ENCODE data around the gene FILIP1. TPM values are rescaled to one million over a fixed set of nuclear protein-coding genes. Genes with fewer than 3 reads are reported as not detected.

The FILIP1 gene
- polyA plus RNA-seq, 3 donors = 2.5 to 3.6 (median 2.9) TPM

DNA sequence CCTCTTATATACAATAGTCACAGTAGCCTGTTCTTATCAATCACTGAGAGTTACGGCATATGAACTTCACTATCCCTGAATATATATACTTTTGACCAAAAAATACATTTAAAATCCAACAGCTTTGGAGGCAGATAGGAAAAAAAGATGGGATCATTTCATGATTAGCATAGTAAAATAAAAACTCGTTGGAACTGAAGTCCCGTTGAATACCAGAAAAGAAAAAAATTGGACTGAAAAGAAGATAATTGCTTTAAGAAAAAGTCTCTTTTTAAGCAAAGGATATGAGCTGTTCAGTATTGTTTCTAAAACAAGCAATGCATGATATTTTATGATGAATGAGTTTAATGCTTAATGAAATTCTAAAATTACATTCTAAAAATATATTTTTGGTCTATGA is 4.4 kb upstream of the FILIP1 start:
- DNase-seq (ENCODE audit: low read depth in 3 of 3, low spot score in 2 of 3) = no peak

DNA sequence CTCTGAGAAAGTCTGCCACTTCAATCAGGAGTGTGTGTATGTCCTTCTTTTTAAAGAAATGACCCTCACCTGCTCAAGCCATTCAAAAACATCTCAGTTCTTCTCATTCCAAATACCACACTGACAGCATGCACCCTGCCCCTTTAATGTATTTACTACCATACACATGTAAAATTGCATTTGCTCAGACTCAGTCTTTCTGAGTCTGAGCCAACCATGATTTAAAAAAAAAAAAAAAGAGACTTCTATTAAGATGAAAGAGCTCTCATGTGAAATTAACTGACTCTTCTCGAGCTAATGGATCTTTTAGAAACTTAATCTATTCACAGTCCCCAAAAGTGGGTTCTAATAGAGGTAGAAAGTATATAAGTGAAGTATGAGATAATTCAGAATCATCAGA is 1.4 kb upstream of the FILIP1 start:
- DNase-seq (ENCODE audit: low read depth in 3 of 3, low spot score in 2 of 3) = no peak

DNA sequence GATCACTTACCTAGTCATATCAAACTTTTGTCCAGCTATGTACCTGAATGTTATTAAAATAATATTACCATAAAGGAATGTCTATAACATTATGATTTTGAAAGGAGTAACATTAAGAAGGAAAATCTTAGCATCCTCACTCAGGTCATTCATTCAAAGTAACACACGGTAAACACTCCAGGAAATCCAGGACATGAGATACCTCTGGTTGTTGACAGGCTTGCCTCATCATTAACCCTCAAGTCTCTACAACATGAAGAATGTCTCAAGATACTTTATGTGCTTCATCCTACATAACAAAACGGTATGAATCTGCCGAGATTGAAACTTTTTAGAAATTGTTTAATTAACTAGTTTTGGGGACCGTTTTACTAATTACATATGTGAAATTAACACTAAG is 690 bp upstream of the FILIP1 start:
- DNase-seq (ENCODE audit: low read depth in 3 of 3, low spot score in 2 of 3) = no peak

DNA sequence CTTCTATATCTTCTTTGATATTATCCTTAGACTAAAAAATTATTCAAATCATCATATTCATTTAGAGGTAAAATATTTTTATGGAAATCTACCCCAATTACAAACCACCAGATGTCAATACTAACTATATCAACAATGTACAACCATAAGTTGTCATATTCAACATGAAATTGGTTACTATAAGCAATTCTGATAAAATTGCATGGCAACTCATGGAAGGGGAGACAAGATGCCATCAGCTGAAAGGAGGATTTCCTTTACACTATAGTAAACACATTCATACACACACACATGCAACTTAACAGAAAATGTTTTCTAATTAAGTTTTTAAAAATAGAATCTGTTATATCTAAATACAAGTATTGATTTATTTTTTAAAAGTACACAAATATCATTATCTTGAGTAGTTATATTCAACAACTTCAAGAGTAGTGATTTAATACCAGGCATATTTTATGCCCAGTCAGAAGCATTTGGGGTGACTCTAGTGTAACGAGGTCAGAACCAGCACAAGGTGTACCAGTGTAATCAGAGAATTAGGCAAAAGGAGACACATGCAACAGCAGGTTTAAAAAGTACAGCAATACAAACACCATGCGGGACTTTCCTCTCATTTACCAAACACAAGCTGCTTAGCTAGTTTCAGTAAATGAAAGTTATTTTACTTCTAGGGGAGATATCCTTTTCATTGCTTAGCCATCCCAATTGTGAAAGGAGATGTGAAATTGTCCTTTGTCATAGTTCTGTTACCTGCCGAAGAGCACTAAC is 1.0 kb downstream of the FILIP1 start:
- DNase-seq (ENCODE audit: low read depth in 3 of 3, low spot score in 2 of 3) = no peak

DNA sequence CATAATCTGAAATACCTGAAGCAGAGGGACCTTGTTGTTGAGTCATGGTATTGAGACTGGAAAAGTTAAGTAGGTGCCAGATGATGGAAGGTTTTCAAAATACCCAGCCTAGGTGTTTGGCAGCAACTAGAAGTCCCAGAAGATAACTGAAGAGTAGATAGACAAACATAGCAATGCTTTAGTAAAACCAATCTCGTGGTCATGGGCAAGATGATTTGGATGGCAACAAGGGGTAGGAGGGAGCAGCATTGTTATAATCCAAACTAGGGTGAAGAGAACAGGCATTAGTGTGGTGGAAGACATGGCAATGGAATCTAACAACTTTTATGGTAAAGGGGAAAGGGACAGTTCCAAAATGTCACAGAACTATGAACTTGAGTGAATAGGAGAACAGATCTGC is 2.3 kb downstream of the FILIP1 start:
- DNase-seq (ENCODE audit: low read depth in 3 of 3, low spot score in 2 of 3) = no peak

DNA sequence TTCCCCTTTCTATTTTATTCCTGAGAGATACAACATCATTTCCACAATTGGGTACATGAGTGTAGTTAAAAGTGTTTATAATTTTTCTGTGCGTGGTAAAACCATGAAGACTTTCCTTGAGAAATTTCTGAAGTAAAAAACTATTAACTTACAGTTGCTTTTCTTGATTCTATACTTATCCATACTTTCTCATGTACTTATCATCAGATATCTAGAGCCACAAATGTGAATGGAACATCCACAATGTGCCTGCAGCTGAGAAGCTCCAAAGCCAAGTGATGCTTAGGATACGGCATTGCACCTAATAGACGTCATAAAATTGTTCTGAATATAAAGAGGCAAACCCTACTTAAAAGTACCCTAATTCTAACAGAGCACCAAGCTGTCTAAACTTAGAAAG is 2.9 kb downstream of the FILIP1 start:
- DNase-seq (ENCODE audit: low read depth in 3 of 3, low spot score in 2 of 3) = no peak

DNA sequence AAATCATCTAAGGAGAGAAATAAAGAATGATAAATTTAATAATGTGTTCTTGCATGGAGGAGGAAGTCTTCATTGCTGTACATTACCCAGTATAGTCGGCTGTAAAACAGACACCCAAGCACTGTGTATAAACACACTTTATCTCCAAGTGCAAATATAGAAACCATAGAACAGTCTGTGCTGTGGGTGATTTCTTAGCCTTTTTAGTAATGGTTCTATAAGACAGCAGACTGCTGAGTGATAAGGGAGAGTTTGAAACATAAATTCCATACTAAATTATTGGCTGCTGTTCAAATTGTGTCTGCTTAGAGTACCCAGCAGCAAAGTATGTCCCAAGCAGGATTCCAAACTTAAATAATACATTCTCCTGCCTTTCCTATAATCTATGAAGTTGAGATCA is 4.6 kb downstream of the FILIP1 start:
- DNase-seq (ENCODE audit: low read depth in 3 of 3, low spot score in 2 of 3) = no peak

DNA sequence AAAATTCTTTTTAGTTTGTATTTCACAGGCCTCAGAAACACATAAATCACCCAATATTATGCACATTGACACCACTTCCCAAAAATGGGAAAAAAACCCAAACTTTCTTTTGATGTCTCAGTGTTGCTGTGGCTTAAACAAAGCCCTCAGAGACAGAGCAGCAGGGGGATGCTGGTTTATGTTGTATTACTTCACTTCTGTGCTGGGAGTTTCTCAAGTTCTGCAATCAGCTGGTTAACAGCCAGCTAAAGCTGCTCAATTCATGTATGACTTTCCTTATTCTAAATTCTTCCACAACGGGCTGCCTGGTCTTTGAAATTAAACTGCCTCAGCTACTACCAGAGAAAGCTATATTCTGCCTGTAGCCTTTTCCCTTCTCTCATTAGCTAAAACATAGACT is 5.6 kb downstream of the FILIP1 start:
- no peak for DNase-seq (ENCODE audit: low read depth in 3 of 3, low spot score in 2 of 3)

DNA sequence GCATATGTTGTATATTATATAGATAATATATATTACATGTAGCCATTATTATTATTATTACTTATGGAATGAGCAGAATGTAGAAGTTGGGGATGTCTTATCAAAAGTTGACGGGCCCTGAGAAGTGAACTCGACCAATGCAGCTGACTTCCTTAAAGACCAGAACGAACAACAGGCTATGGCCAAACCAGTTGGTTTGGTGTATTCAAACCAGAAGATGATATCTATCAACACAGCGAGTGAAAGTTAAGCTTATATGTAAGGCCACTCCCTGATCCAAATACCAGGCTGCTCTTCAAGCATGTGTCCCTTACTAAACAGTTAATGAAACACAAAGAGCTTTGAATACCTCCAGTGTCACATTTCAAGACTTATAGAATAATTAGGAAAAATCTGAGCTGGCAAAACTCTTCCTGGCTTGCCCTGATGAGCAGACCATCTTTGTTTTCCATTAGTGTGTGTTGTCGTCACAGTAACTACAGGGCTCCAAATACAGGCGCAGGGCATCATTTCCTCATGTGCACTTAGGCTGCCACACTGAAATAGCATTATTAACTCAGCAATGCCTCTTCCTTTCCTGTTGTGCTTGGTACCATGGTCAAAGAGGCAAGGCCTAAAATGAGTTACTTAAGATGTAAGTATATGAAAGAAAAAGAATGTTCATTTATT is 6.6 kb downstream of the FILIP1 start:
- no peak for DNase-seq (ENCODE audit: low read depth in 3 of 3, low spot score in 2 of 3)

DNA sequence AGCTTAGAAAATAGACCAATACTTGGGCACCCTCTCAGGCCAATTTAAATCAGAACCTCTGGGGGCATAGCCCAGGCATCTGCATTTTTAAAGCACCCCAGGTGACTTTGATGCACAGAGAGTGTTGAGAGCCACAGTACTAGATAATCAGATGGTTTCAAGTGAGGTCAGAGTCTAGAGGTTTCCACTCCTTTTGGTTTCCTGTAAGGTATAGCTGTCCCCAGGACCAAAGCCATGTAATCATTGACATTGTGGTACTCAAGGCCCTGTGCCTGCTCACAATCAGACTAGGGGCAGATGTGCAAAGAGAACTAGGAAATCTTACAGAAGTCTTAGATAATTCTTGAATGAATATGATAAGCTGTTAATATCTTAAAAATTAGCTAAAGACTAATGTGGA is 9.1 kb downstream of the FILIP1 start:
- no peak for DNase-seq (ENCODE audit: low read depth in 3 of 3, low spot score in 2 of 3)

DNA sequence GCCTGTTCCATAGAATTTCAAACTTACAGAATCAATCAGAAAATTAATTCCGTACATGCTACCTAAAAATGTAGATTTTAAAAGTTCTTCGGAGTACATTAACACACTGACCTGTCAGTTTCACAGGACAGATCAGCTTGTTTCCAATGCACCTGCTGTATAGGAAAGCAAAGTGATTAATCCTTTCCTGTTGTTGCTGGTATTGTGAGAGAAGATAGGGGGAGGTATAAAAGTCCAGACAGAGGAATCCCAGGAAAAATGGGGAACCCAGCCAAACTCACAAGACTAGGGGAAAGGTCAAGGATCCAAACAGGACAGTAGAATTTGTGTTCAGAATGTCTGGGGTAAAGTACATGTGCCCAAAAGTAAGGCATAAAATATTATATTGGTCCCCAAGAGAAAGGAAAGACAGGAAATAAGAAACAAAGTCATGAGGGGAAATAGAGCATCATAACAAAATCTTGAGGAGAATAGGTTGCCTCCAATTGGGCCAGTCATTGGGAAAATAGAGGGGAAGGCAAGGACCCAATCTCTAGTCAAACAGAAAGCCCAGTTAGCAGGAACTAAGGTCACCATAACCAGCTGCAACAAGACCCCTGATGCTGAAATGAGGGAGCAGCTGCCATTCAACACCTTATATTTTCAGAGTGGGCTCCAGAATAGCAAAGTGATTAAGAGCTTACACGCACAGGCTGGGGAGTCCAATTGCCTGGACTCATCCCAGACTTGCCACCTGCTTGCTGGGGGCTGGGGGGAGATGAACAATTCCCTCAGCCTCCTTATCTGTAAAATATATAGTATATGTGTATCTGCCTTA is 10.3 kb downstream of the FILIP1 start:
- no peak for DNase-seq (ENCODE audit: low read depth in 3 of 3, low spot score in 2 of 3)

DNA sequence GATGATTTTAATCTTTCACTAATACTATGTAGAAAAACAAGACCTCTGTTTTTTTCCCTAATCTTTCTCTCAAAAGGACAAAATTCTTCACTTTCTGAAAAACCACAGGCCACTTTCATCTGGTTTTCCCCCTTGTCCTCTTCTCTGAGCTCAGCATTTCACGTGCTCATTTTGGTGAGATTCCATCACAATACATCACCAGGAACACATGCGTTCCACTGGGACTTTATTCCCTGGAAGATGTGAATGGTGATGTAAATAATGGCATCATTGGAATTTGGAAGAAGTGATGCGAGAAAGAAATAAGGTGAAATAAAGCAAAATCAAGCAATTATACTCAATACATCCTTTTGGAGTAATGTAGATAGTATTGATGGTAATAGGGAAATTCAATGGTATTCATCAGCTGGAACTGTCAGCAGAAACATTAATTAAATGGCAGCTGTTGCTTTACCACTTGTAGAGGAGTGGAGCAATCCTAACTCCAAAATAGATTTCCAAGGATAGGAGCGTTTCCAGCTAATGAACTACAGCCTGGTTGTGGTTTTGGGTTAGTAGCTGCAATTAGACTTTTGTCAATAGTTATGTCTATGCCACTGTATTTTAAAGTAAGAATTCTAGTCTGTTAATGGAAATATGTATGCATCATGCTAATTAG is 11.5 kb downstream of the FILIP1 start:
- no peak for DNase-seq (ENCODE audit: low read depth in 3 of 3, low spot score in 2 of 3)

DNA sequence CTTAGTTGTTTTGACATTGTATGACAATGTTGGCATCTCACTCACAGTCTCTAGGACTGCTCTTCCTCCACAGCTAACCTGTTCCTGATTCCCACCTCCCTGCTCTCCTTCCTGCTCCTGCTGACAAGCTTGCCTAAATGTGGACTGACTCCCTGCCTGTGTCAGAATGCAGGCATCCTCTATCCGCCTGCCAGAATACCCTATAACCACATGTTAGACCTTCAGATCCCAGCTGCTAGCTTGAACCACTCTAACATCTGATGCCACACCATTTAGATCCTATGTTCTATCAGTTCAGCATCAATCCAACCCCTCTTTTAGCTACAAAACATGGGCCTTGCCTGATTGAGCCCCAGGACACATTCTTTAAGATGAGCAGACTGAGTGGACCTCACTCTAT is 12.2 kb downstream of the FILIP1 start:
- DNase-seq (ENCODE audit: low read depth in 3 of 3, low spot score in 2 of 3) = no peak

DNA sequence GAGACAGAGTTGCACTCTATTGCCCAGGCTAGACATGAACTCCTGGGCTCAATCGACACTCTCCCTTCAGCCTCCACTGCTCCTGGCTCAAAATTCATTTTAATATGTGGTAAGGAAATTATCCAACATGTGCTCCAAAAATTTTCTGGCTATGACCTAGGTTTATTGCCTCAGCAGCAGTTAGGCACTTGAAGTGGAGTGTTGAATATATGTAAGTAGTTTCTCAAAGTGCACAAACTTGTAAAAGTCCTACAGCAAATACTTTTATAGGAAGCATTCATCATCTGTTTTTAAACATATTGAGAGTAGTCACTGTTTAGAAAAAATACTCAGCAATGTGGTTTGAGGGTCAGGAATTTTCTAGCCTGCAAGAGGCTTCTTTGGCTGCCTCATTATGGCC is 13.2 kb downstream of the FILIP1 start:
- no peak for DNase-seq (ENCODE audit: low read depth in 3 of 3, low spot score in 2 of 3)

DNA sequence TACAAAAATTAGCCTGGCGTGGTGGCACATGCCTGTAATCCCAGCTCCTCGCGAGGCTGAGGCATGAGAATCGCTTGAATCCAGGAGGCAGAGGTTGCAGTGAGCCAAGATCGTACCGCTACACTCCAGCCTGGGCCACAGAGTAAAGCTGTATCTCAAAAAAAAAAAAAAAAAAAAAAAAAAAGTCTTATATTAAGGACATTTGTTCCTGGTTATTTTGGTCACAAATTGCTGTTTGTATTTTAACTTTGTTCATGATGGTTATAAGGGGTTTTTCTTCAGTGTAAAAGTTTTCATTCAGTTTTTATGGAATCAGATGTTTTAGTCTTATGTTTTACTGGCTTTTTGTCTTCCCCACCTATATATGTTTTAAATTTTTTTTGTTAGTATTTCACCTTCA is 13.9 kb downstream of the FILIP1 start:
- DNase-seq (ENCODE audit: low read depth in 3 of 3, low spot score in 2 of 3) = no peak

DNA sequence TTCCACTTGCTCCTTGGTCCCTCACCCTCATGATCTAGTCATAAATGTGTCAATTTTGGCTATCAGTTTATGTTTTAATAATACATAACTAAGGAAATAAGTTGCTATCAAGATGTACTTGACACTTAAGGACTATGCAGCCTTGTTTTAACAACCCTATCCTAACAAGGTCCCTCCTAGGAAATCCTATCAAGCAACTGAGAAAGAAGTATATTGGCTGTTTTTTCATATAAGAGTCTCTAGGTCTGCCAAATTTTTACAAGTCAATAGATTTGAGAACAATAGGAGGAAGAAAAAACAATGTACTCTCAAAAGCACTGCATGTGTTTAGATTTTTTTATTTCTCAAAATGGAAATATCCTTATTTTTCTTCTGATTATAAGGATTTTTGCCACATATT is 14.7 kb downstream of the FILIP1 start:
- DNase-seq (ENCODE audit: low read depth in 3 of 3, low spot score in 2 of 3) = no peak

DNA sequence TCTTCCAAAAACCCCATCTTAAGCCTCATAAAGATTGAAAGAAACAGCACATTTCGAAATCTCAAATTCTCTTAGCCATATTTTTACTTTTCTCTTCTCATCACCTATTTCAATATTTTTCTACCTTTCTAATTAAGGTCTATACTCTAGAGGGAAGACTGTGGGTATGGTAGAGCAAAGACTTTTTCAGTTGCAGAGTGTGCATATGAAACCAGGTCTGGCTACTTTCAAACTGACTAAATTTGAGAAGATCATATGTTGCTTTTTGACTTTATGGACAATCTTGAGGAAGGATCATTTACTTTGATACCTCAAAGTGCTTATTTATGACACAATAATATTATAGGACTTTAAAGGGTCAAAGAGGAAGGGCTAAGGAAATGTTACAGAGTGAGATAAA is 20.7 kb downstream of the FILIP1 start:
- DNase-seq (ENCODE audit: low read depth in 3 of 3, low spot score in 2 of 3) = no peak

DNA sequence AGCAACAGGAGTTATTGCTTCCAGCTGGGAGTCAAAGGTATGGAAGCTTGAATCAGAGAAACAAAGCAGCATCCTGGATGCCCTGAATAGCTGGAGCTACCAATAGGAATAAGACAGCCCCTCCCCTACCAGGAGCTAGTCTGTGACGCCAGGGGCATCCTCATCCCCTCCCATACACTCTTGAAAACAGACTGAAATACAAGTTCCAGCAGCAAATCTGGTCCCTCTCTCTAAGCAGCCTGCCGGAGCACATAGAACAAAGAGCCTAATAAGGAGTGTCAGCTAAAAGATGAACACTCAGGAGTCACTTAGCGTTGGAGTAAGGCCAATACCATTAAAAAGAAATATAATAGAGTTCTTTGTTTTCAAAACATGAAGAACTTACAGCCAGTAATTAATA is 25.6 kb downstream of the FILIP1 start:
- DNase-seq (ENCODE audit: low read depth in 3 of 3, low spot score in 2 of 3) = no peak

DNA sequence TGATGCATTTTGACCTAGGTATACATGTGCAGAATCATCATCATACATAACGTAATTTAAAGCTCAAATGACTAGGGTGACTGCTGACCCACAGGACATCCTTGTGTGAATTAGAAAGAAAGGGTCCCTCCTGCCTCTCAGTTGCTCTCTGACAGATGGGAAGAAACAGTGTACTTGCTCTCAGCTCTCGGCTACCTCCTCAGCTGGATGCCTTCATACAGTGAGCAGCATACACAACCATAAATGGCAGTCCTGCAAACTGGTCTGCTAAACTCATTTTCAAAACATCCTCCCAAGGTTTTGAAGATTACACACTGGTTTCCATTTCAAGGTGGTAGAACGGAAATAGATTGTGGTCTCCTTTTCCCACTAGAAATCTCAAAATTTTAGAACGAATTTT is 26.3 kb downstream of the FILIP1 start:
- no peak for DNase-seq (ENCODE audit: low read depth in 3 of 3, low spot score in 2 of 3)

DNA sequence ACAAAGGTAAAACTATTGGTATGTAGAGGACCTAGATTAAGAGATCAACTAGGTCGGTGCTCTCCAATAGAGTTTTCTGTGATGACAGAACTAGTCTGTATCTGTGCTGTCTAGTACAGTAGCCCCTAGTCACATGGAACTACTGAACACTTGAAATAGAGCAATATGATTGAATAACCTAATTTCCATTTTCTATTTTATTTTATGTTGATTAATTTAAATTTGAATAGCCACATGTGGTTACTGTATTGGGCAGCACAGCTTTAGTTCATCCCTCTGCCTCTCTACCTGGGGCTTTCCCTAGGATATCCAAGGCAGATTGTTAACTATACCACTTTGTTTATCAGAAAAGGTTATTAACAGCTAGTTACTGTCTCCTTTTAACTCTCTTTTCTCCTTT is 27.0 kb downstream of the FILIP1 start:
- no peak for DNase-seq (ENCODE audit: low read depth in 3 of 3, low spot score in 2 of 3)

DNA sequence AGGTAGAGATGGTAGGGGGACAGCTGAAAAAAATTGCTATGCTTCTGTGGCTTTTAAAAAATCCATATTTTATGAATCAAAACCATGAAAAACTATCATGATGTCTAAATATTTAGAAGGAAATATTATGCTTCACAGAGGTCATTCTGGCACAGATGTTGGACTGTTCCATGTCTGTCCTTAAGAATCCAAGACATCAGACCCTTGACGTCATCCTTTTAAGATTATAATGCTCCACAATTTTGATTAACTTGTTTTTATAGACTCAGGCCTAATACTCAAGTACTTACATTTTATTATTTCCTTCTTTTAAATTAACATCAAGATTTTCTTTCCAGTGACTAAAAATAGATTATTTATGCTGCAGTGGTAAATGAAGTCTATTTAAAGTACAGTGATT is 29.7 kb downstream of the FILIP1 start:
- no peak for DNase-seq (ENCODE audit: low read depth in 3 of 3, low spot score in 2 of 3)

All from right renal cortex interstitium (tissue), 3 donors.